ENCODE results near the gene PLS1.
"Not testable (repeated sequence)": the region's sequence is repeated elsewhere in the genome, so short reads cannot be mapped to it uniquely, and the experiment has no call there.

PLS1 gene

DNA sequence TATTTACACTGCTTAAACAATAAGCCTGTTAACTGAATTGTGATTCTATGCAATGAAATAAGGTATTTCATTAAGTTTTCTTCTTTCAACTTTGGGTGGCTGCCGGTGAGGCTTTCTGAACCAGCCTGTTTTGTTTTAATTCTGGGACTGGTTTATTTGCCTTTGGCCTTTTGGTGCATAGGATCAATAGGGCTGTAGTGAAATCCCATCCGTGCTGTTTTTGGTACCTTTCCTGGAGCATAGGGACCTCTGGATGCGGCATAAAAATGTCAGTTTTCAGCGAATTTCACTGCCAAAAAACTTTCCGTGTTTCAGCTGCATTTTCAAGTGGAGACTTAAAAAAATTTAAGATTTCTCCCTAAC is 514 bp downstream of the PLS1 start:
- DNase-seq, result no peak

DNA sequence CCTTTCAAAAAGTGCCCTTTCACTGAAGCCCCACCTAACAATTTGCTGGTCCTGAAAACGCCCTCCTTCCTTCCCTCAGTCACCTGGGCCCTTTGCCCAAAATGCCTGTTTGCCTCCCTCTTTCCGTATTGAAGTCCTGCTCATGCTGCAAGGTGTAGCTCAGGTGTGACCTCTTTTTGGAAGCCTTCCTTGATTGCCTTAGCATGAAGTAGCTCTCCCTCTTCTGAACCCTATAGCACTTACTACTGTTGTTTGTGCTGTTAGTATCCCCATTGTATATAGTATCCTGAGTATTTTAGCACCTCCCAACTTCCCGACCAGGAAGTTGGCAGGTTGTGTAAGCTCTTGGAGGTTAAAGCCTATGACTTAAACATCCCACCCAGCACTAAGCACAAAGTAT is 1.7 kb downstream of the PLS1 start:
- no peak for DNase-seq

DNA sequence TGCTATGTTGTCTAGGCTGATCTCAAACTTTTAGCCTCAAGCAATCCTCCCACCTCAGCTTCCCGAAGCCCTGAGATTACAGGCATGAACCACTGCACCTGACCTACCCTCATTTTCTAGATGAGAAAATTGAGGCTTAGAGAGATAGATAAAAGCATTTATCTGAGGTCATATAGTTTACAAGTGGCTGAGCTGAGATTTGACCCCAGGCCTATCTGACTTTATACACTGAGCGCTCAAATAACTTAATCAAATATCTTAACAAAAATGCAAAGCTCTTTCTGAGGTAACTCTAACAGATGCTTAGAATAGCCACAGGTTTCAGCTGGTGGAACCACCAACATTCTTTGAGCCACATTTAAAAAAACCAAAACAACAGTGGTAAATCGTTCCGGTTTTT is 5.5 kb downstream of the PLS1 start:
- DNase-seq, result no peak

DNA sequence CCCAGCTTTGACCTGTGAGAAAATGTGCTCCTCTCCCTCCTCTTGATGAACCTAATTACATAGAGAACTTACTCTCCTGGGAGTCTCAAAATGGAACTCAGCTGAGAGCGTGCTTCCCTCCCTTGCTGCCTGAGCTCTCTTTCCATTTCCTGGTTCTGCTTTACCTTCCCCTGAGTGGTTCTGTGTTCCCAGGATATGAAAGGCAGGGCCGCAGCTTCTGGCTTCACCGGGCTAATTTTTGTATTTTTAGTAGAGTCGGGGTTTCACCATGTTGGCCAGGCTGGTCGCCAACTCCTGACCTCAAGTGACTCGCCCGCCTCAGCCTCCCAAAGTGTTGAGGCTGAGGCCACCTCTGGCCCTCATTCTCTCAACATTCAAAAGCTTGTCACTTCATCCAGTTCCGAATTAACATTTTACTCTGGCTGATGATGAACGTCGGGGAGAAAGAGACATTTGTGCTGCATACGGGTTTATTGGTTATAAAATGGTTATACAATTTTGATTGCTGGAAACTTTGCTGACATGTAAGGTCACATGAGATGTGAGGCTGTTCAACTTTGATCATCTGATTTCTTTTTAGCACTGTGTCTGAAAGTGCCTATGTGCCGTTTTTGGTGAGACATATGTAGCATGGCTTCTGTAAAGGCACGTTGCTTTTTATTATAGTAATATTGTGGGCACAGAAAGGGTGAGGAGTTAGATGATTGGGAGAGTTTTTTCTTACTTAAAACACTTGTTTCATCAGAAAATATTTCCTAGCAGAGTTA is 6.6 kb downstream of the PLS1 start:
- DNase-seq, result no peak

DNA sequence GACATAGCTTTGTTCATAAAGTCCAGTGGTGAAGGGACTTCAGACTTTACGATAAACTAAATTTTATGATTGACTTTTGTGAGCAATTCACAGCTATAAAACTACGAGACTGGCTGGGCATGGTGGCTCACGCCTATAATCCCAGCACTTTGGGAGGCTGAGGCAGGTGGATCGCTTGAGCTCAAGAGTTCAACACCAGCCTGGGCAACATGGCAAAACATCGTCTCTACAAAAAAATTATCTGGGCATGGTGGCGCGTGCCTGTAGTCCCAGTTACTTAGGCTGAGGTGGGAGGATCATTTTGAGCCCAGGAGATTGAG is 7.2 kb downstream of the PLS1 start:
- DNase-seq, result not testable (repeated sequence)

DNA sequence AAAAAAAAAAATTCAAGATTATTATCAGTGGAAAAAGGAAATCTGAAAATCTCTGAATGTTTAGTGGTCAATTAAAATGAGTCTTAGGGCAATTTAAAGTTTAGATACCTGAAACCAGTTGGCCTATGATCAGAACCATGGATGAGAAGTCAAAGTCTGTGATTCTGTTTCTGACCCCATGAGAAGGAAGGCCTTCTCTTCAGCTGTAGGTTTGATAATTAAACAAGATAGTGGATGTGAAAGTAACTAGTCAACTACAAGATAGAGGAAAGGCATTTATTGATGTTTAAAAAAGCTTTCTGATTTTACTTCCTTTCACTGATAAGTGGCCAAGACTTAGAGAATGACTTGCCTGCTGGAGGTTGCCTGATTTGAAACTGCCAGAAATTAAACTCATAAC is 8.7 kb downstream of the PLS1 start:
- DNase-seq, result no peak

DNA sequence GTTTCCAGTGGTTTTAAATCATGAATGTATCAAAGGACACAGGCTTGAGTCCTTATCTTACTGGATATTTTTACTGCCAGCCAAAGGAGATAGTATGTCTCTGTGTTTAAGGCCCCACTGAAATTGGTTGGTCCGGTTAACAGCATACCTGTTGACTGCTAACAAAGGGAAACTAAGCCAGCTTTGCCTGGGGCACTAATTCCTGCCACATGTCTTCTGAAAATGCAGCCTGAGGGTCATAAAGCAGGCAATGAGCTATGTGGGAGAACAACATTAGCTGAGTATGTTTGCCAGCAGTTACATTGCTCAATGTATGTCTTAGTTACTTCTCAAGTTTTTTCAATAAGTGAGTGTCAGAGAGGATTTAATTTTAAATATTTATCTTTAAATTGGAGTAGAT is 12.4 kb downstream of the PLS1 start:
- DNase-seq, result no peak

DNA sequence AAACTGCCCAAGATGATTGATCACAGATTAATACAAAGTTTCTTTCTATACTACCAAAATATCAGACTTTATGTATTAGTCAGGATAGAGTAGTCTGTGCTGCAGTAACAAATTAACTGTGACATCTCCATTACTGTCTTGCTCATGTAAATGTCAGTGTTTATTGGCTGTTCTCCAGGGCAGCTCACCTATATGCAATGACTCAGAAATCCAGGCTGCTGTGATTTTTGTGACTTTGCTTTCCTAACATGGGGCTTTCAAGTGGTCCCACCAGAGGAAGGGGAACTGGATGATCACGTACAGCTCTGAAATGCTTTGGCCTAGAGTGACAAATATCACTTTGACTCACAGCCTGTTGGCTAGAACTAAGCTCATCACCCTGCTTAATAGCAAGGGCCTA is 12.9 kb downstream of the PLS1 start:
- no peak for DNase-seq

DNA sequence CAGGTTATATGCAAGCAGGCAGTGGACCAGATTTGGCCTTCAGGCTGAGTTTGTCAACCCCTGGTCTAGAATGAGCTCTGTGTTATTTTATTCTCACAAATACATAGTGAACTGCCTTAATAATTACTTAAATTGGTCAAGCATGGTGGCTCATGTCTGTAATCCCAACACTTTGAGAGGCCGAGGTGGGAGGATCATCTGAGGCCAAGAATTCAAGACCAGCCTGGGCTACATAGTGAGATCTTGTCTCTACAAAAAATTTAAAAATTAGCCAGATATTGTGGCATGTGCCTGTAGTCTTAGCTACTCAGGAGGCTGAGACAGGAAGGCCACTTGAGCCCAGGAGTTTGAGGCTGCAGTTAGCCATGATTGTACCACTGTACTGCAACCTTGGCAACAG is 15.0 kb downstream of the PLS1 start:
- no peak for DNase-seq

DNA sequence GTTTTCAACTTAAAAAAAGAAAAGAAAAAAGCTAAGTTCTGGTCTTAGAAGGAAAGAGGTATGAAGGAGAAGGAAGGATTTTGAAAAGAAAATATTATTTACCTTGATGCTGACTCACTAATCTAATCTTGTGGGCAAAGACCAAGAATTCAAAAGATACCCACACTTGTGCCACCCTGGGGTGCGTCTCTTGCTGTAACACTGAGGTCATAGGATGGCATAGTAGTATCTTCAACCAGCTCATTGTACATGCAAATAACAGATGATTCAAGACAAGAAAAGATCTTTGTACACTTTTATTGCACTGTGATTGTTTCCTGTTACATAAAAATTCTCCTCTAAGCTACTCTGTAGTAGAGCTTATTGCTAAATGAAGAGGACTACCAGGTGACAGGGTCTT is 17.3 kb downstream of the PLS1 start:
- DNase-seq, result no peak

DNA sequence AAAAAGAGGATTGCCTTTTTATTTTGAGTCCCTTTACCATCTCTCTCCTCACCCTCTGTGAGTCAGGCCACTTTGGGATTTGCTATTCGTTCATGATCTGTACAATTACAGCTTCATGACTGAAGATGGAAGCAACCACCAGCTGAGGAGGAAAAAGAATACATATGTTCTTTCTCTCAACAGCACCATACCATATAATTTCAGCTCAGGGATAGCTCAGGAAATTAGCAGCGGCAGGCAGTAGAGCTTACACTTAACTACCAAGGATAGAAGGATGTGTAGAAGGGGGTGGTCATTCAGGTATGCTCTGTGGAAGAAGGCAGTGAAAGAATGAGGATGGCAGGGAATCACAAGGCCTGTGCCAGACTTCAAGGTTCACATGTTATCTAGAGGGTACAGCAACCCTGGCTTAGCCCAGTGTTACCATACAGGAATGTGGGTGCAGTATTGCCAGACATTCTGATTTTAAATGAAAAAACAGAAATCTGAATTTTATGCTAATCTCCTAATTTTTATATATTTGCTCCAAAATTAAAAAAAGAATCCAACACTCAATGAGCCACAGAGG is 17.9 kb downstream of the PLS1 start:
- DNase-seq, result no peak

DNA sequence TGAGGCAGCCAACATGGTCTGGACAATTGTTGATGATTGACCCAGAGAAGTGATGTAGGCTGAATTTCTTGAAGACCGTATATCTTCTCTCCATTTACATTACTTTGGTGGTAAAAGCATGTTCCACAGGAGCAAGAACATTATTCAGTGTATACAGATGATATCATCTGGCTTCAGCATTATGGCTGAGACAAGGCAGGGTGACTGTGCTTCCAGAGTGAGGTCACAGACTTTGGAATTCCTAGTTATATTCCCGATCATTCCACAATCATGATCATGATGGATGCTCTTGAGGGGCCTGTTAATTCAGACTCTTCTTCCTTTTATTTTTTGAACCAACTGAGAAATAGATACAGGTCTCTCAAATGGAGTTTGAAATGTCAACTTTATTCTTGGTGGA is 19.0 kb downstream of the PLS1 start:
- DNase-seq, result no peak

DNA sequence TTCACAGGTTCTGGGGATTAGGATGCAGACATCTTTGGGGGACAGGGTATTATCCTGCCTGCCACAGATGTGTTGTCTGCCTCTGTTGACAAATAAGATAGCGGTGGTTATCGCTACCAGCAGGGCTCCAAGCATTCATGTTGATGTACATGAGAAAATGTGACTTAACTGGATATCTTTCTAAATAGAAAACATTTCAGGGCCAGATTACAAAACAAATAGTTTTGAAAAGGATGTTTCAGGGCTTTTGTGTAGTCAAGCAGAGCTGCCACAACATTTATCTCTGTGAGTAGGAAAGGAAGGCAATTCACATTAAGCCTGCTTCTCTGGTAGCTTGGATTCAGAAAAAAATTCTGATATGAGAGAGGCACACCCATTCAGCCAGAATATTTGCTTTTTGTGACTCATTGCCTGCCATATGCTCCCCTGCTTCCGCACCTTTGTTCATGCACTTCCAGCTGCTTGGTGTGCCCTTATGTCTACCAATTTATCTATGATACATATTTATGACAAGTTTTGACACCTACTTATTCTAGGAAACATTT is 22.8 kb downstream of the PLS1 start:
- no peak for DNase-seq

DNA sequence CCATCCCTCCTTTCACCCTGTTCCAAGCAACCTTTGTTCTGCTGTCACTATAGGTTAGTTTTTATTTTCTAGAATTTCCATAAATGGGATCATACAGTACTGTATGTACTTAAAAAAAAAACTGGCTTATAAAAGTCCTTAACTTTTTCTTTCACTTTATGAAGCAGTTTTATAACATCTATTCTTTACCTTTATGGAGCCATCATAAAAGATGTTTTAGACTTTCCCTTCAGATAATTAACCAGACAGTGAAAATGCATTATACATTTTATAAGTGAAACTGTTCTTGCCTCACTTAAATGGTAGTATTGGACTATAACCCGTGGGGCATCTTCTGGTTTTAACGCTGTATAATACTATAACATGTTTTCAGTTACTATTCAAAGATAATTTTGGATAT is 26.2 kb downstream of the PLS1 start:
- DNase-seq, result no peak

DNA sequence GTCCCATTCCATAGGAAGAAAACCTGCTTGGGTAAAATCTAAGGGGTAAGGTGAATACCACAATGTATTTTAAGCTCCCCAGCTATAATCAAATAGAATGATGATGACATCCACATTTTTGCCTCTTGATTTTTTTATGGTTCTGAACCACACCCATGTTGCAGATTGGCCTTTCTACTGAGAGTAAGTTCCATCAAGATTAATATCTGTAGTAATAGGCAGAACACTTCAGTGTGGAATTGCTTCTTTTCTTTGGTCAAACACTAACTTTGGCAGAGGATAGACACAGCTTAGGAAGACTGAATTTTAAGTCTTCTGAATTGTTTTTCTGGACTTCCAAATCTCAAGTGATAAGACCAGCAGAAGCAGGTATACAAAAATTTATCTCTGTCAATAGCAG is 27.0 kb downstream of the PLS1 start:
- DNase-seq, result no peak

DNA sequence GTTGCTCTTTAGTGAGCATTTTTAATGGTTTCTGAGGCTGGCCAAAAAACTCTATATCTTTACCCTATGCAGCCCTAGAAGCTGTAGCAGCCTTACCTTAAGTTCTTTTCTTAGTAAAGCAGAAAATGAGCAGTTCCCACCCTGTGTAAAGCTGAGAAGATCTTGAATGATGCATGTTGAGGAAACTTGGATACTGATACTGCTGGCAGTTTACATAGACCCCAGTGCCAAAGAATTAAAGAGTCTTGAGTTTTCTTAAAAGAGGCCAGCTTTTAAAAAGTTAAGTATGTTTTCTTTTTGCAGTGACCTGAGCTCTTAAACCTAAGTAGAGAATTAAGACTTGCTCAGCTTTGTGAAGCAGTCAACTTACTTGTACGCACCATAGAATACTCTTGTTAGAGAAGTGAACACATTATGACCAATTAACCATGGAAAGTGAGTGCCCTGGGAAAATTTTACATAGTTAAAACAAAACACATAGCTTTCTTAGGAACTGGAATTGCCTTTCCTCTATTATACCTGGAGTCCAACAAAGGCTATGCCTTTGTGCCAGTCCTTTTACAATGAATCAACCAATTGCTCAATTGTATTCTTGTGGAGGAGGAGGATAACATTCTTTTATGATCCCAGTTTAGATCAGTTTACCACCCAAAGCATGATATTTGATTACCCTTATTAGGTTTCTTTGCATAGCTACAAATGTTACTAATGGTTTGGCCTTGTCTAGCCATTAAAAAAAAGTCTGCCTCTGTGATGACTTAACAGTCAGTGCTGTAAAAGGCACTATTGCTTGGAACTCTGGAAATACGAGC is 28.4 kb downstream of the PLS1 start:
- DNase-seq, result no peak

DNA sequence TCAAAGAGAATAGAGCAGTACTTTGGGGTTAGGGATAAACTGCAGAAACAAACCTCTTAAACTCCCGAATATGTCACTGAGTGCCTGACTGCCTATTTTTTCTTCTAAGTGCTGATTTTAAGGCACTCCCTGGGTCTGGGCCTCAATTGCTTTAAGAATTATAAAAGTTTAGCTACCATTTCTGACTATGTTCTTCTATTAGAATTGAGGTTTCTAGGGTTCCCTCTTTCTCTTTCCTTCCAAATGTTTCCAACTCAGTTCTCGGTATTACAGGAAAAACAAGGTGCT is 28.9 kb downstream of the PLS1 start:
- DNase-seq, result no peak

DNA sequence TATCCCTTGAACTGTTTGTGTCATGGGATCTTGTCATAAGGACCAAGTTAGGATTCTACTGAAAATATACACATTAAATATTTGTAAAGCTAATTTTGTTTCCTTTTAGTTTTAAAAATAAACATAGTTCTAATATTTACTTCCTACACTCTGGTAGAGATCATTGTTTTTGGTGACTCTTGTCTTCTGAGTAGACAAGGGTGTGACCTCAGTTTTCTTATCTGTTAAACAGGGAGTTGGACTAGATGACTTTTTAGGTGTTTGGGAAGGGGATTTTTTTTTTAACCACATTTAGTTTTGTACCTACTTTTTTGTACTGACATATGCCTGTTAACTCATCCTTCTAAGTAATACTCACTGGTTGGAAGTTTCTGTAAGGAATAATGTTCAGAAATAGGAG is 30.8 kb downstream of the PLS1 start:
- no peak for DNase-seq

DNA sequence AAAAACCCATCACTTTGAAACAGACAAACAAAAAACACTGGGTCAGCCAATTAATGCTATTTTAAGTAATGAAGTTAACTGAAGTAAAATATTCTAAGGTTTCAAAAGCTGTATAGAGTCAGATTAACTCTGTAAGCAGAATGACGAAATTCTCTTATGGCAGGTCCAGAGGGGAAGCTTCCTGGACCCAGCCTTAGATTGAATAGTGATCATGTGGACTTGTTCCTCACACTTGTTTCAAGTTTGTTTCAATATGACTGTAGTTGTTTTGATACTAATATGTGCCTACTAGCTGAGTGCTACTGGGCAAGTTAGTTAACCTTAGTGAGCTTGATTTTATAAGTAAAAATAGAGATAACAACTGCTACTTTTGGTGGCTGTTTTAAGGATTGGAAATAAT is 32.6 kb downstream of the PLS1 start:
- DNase-seq, result no peak

DNA sequence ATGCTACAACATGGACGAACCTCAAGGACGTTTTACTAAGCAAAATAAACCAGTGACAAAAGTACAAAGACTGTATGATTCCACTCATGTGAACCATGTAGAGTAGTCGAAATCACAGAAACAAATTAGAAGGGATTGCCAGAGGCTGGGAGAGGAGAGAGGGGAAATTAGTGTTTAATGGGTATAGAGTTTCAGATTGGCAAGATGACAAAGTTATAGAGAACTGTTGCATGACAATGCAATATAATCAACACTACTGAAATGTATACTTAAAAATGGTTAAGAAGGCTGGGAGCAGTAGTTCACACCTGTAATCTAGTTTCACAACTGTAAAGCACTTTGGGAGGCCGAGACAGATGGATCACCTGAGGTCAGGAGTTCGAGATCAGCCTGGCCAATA is 36.9 kb downstream of the PLS1 start:
- no peak for DNase-seq

DNA sequence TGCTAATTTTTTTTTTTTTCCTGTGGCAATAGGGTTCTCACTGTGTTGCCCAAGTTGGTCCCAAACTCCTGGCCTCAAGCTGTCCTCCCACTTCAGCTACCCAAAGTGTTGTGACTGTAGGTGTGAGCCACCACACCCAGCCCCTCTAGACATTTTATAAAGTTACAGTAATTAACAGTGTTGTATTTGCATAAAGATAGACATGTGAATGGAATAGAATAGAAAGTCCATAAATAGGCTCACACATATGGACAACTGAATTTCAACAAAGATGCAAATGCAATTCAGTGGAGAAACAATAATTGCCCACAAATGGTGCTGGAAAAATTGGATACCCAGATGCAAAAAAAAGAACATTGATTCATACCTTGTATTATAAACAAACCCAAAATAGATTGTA is 39.9 kb downstream of the PLS1 start:
- no peak for DNase-seq

DNA sequence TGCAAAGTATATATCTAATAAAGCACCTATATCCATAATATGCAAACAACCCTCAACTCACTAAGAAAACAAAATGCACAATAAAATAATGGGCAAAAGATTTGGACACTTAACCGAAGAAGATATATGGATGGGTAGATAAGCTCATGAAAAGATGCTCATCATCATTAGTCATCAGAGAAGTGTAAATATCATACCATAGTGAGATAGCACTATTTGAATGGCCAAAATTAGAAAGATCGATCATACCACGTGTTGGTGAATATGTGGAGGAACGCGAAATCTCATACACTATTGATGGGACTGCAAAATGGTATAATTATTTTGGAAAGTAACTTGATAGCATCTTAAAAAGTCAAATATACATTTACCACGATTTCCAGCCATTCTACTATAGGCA is 40.5 kb downstream of the PLS1 start:
- no peak for DNase-seq

DNA sequence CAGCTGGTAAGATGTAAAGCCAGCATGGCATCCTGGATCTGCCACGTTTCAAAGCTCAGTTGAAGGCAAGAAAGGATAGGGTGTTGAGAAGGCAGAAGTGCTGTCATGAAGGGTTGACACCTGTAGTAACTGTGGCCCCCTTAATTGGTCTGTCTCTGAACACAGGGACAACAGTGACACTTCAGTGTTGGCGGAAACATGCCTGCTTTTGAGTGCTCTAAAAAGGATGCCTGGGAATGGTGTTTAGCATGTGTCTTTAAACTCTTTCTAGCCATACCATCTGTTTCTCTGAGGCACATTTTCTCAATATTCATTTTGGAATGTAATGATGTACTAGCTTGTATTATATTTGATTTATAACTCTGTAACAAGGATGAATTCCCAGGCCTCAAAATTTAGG is 42.1 kb downstream of the PLS1 start:
- no peak for DNase-seq

DNA sequence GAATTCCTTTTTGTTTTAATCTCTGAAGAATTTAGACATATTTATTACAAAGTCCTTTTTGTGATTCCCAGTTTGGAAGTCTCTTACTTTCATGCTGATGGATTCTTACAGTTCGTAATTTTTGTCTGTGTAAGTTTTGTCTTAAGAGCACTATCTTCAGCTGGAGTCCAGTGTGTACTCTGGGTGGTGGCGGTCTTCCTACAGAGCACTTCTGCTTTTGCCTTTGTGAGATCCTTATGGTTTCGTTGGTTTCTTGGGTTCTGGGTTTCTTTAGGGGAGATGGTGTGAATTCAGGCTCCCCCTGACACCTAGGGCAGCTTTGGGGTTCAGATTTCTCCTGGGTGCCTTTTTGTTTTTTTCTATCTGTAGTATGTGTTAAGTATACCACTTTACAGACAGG is 45.3 kb downstream of the PLS1 start:
- no peak for DNase-seq

DNA sequence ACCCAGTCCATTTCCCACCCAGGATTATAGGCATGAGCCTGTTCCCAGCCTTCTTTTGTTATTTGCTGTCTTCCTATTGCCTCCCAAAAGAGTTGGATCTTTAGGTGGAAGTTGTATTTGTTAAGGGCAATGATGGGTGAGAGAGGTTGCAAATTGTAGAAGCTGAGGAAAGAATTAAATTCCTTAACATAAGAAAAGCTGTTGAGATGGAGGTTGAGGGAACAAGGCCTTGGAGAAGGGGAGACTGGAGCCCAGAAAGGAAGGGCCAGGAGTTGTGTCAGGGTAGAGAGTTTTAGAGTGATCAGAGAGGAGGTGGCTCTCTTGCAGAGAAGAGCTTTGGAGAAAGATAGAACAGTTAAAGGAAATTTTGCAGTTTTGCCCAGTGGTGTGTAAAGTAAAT is 46.8 kb downstream of the PLS1 start:
- DNase-seq, result no peak

Measured in NCI-H1048 (cell line).